G401 (cell line): ENCODE measurements around the gene BCAS1. TPM values are rescaled to one million over a fixed set of nuclear protein-coding genes. Genes with fewer than 3 reads are reported as not detected.
"Not testable (repeated sequence)": the region's sequence is repeated elsewhere in the genome, so short reads cannot be mapped to it uniquely, and the experiment has no call there.

Source experiments
- DNase-seq: peaks from one replicate; pipeline ENCODE4 v3.0.0-alpha.2; 2015; ENCODE audit warnings: low spot score
- in situ Hi-C: cut with HindIII; loops from 2 replicates; pipeline ENCODE4 v1.10.0; 2016; ENCODE audit warnings: low sequenced_read_pairs, mixed read lengths
- total RNA-seq: library from RNA; depleted of rRNA; stranded (reverse); fragments of >200 nt; shearing (Covaris generic); gene quantifications from 2 replicates; pipeline ENCODE4 v1.2.3, GENCODE V29; 2014

Gene BCAS1
- total RNA-seq, 1 experiment from 2014 or later, result not detected

- in situ Hi-C loops, result no loop called here
- DNase-seq, result no peak
Observed at GRCh38 chr20:53977391-53977790, 93.0 kb downstream of the BCAS1 start.

GRCh38 chr20:53975761-53976160 lies 94.6 kb downstream of the BCAS1 start:
- in situ Hi-C loops, result no loop called here
- DNase-seq, result no peak

- DNase-seq, result no peak
- in situ Hi-C loops, result no loop called here
Observed at GRCh38 chr20:53974785-53975555, 95.4 kb downstream of the BCAS1 start.

GRCh38 chr20:53973882-53974281 lies 96.5 kb downstream of the BCAS1 start:
- DNase-seq, in situ Hi-C loops: not testable (repeated sequence)

GRCh38 chr20:53972179-53972578 lies 98.2 kb downstream of the BCAS1 start:
- in situ Hi-C loops, result no loop called here

GRCh38 chr20:53971096-53971683 lies 99.2 kb downstream of the BCAS1 start:
- no peak for DNase-seq
- in situ Hi-C loops, result no loop called here

More at GRCh38 chr20:53972179-53972578, 98.2 kb downstream of the BCAS1 start:
- no peak for DNase-seq

- in situ Hi-C loops, result no loop called here
- DNase-seq, result no peak
Observed at GRCh38 chr20:53970232-53970631, 100.2 kb downstream of the BCAS1 start.

GRCh38 chr20:53967527-53967926 lies 102.9 kb downstream of the BCAS1 start:
- in situ Hi-C loops, result no loop called here
- no peak for DNase-seq

- in situ Hi-C loops, result no loop called here
- no peak for DNase-seq
Observed at GRCh38 chr20:53966774-53967398, 103.5 kb downstream of the BCAS1 start.

GRCh38 chr20:53964501-53965253 lies 105.7 kb downstream of the BCAS1 start:
- in situ Hi-C loops, result no loop called here
- no peak for DNase-seq

GRCh38 chr20:53964067-53964466 lies 106.3 kb downstream of the BCAS1 start:
- DNase-seq, result no peak
- in situ Hi-C loops, result no loop called here

- in situ Hi-C loops, result no loop called here
- no peak for DNase-seq
Observed at GRCh38 chr20:53963635-53964034, 106.8 kb downstream of the BCAS1 start.

- in situ Hi-C loops, result no loop called here
Observed at GRCh38 chr20:53962388-53962787, 108.0 kb downstream of the BCAS1 start.

GRCh38 chr20:53961527-53961926 lies 108.9 kb downstream of the BCAS1 start:
- in situ Hi-C loops, result no loop called here
- no peak for DNase-seq

More at GRCh38 chr20:53962388-53962787, 108.0 kb downstream of the BCAS1 start:
- no peak for DNase-seq

- in situ Hi-C loops, result no loop called here
- DNase-seq, result no peak
Observed at GRCh38 chr20:53960579-53961272, 109.7 kb downstream of the BCAS1 start.

- no peak for DNase-seq
- in situ Hi-C loops, result loop anchor here (5.0 kb wide), 1 partner anchor 32 kb away; no protein-coding TSS in a partner anchor
Observed at GRCh38 chr20:53959911-53960578, 110.3 kb downstream of the BCAS1 start.

- in situ Hi-C loops, result loop anchor here (5.0 kb wide), 1 partner anchor 34 kb away; no protein-coding TSS in a partner anchor
- no peak for DNase-seq
Observed at GRCh38 chr20:53958260-53958659, 112.1 kb downstream of the BCAS1 start.

GRCh38 chr20:53957451-53958172 lies 112.8 kb downstream of the BCAS1 start:
- in situ Hi-C loops, result loop anchor here (5.0 kb wide), 1 partner anchor 35 kb away; no protein-coding TSS in a partner anchor
- no peak for DNase-seq
